ENCODE measurements around the gene DENND2D. TPM values are rescaled to one million over a fixed set of nuclear protein-coding genes. Genes with fewer than 3 reads are reported as not detected.

The DENND2D gene
- total and polyA plus RNA-seq, 2 donors from 2014 or later, result 45.3 to 81.0 TPM

DNA sequence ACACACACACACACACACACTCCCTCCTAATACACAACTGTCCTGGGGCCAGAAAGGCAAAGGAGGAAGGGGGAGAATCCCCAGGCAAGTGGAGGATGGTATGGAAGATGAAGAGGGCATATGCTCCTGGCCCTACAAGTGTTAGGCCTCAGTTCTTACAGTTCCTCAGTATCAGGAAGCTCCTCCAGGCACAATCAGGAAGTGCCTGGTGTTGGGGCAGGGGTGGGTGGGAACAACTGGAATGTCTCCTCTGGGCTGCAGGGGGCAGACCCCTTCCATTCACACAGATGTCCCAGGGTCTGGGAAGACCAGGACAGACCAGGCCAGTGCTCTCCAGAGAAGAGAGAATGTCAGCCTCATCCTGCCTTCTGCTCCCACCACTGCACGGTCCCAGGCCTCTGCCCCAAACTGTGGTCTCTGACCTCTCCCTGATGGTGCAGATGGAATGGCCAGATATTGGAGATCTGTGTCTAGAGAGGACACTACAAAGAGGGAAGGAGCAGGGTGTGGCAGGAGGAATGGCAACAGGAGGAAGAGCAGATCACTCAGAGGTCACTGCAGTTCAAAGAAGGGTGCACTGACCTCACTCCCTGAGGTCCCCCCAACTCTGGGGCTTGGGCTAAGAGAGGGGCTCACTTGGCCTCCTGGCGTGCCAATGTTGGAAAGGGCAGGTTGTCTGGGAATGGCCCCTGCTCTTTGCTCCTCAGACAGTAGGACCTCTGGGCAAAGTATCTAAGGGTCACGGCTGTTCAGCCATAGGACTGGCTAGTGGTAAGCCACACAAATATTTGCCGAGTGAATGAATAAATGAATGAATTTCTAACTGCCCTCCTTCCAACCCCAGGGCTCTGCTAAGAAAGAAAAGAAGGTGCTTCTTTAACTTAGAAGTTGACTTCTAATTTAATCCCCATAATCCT is 2.5 kb upstream of the DENND2D start:
- FAIRE-seq, result no peak
- Histone ChIP-seq H3K9ac (ENCODE audit: low read length in 3 of 3) (peak overlapping the region in 1 of 3 donors; percentile 80), H3K4me1 (ENCODE audit: control insufficient read depth in 2 of 3, insufficient read depth in 2 of 3, low read depth in 1 of 3, low read length in 3 of 3) (peaks cover 0 to 35% (median 24%) of the 10 kb centered on the region in 3 donors)

DNA sequence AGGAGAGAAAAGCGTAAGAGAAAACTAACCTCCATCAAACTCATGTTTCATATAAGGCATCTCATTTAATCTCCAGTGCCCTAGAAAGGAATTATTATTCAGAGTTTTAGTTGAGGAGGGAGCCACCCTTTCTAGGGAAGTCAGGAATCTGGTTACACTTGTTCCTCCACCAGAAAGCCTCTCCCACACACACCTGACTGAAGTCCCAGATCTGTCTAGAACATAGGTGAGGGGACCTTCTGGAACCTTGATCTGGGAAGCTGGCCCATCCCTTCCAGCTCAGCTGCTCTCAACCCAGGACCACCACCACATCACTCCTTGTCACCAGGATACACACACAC is 1.9 kb upstream of the DENND2D start:
- TF ChIP-seq, protein P1, sequence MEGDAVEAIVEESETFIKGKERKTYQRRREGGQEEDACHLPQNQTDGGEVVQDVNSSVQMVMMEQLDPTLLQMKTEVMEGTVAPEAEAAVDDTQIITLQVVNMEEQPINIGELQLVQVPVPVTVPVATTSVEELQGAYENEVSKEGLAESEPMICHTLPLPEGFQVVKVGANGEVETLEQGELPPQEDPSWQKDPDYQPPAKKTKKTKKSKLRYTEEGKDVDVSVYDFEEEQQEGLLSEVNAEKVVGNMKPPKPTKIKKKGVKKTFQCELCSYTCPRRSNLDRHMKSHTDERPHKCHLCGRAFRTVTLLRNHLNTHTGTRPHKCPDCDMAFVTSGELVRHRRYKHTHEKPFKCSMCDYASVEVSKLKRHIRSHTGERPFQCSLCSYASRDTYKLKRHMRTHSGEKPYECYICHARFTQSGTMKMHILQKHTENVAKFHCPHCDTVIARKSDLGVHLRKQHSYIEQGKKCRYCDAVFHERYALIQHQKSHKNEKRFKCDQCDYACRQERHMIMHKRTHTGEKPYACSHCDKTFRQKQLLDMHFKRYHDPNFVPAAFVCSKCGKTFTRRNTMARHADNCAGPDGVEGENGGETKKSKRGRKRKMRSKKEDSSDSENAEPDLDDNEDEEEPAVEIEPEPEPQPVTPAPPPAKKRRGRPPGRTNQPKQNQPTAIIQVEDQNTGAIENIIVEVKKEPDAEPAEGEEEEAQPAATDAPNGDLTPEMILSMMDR (IDR thresholded peaks at IDR 0.05; ENCODE audit: borderline replicate concordance, extremely low read depth, insufficient read depth), result no peak
- intact Hi-C loops (cut with DNase I), result no loop called here
- peaks cover 3% of the 10 kb centered on the region for H3K27me3 ChIP-seq (ENCODE audit: control insufficient read depth, insufficient read depth, low read length)
- no peak overlapping the region for H3K4me3 ChIP-seq (ENCODE audit: low read length in 3 of 3)
- FAIRE-seq (no peak), DNase-seq (no peak)
- no peaks in the 10 kb centered on the region for H3K9me3 ChIP-seq (ENCODE audit: control insufficient read depth in 2 of 3, insufficient read depth in 1 of 3, low read length in 3 of 3)
- peaks cover 0 to 35% (median 24%) of the 10 kb centered on the region in 3 donors for H3K4me1 ChIP-seq (ENCODE audit: control insufficient read depth in 2 of 3, insufficient read depth in 2 of 3, low read depth in 1 of 3, low read length in 3 of 3)
- H3K27ac ChIP-seq (ENCODE audit: low read depth in 2 of 2, low read length in 2 of 2), result peak overlapping the region; percentile 89 to 92
- H3K36me3 ChIP-seq (ENCODE audit: control insufficient read depth in 2 of 3, insufficient read depth in 3 of 3, low read length in 3 of 3), result peaks cover 0 to 3% (median 0%) of the 10 kb centered on the region in 3 donors
- H3K9ac ChIP-seq (ENCODE audit: low read length in 3 of 3), result no peak overlapping the region

More for the DNA sequence above, 2.5 kb upstream of the DENND2D start:
- no peak for DNase-seq
- TF ChIP-seq, protein P1 (IDR thresholded peaks at IDR 0.05; ENCODE audit: borderline replicate concordance, extremely low read depth, insufficient read depth), result no peak
- intact Hi-C loops (cut with DNase I), result no loop called here
- Histone ChIP-seq H3K36me3 (ENCODE audit: control insufficient read depth in 2 of 3, insufficient read depth in 3 of 3, low read length in 3 of 3) (no peaks in the 10 kb centered on the region), H3K9me3 (ENCODE audit: control insufficient read depth in 2 of 3, insufficient read depth in 1 of 3, low read length in 3 of 3) (no peaks in the 10 kb centered on the region), H3K4me3 (ENCODE audit: low read length in 3 of 3) (peak overlapping the region in 2 of 3 donors; percentile 11 to 55), H3K27ac (ENCODE audit: low read depth in 2 of 2, low read length in 2 of 2) (peak overlapping the region; percentile 89 to 92), H3K27me3 (ENCODE audit: control insufficient read depth, insufficient read depth, low read length) (peaks cover 3% of the 10 kb centered on the region)

DNA sequence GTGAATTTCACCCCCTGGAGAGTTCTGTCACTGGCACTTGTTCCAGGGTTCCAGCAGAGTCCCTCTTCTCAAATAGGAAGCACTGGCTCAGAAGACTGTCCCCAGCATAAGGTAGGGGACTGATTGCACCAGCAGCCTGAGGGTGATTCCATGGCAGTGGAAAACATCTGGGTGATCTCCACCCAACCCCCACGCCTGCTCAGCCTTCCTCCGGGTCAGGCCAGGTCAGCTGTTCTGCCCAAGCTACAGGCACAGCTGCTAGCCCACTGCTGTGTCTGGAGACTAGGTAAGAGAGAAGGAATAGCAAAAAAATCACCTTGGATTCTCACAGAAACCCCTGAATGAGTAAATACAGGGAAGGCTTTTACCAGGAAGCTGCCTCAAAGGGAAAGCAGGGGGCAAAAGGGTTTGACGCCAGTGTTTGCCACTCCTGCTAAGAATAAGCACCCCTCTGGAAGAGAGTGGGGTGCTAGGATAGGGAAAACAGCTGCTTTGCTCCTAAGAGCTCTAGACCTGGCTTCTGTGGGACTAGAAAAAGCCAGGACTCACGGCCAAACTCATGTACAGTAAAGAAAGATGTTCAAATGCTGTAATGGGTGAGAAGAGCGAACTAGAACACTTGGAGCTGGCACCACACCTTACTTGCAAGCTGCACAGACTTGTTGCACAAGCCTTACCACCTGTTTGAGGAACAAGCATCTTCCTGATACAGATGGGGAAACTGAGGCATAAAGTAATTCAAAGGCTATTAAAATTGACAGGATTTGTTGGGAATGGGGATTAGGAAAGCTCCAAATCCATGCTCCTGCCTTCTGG is 1.0 kb upstream of the DENND2D start:
- Histone ChIP-seq H3K4me3 (ENCODE audit: low read length in 3 of 3) (no peak overlapping the region), H3K9ac (ENCODE audit: low read length in 3 of 3) (peak overlapping the region in 2 of 3 donors; percentile 0 to 20), H3K9me3 (ENCODE audit: control insufficient read depth in 2 of 3, insufficient read depth in 1 of 3, low read length in 3 of 3) (no peaks in the 10 kb centered on the region), H3K4me1 (ENCODE audit: control insufficient read depth in 2 of 3, insufficient read depth in 2 of 3, low read depth in 1 of 3, low read length in 3 of 3) (peaks cover 0 to 35% (median 24%) of the 10 kb centered on the region in 3 donors), H3K27me3 (ENCODE audit: control insufficient read depth, insufficient read depth, low read length) (peaks cover 3% of the 10 kb centered on the region), H3K36me3 (ENCODE audit: control insufficient read depth in 2 of 3, insufficient read depth in 3 of 3, low read length in 3 of 3) (peaks cover 0 to 3% (median 0%) of the 10 kb centered on the region in 3 donors), H3K27ac (ENCODE audit: low read depth in 2 of 2, low read length in 2 of 2) (peak overlapping the region in 1 of 2 donors; percentile 47)
- TF ChIP-seq, protein P1 (IDR thresholded peaks at IDR 0.05; ENCODE audit: borderline replicate concordance, extremely low read depth, insufficient read depth), result no peak
- no peak for DNase-seq
- no peak for FAIRE-seq
- intact Hi-C loops (cut with DNase I), result no loop called here

Measured in kidney (tissue), 14 donors.